ENCODE measurements around the gene BTBD2. TPM values are rescaled to one million over a fixed set of nuclear protein-coding genes. Genes with fewer than 3 reads are reported as not detected.

BTBD2 gene
- total RNA-seq, 1 donor from 2014 or later = 48.8 TPM

GRCh38 chr19:2043251-2043641, 27.7 kb upstream of the BTBD2 start:
- Histone ChIP-seq H3K9me3 (ENCODE audit: low read depth) (no peaks in the 10 kb centered on the region), H3K36me3 (no peaks in the 10 kb centered on the region), H3F3A (ENCODE audit: low read depth) (peaks cover 25% of the 10 kb centered on the region), H3K4me3 (no peak overlapping the region), H3K9ac (no peak overlapping the region), H3K4me2 (no peak overlapping the region), H3K4me1 (peaks cover 22% of the 10 kb centered on the region), H3K27ac (no peak overlapping the region), H4K20me1 (ENCODE audit: low read depth) (peaks cover 47% of the 10 kb centered on the region), H2AFZ (replicated peaks) (no peak overlapping the region), H3K27me3 (no peaks in the 10 kb centered on the region), H3K79me2 (ENCODE audit: low read depth) (peaks cover 32% of the 10 kb centered on the region)
- H3K27ac Mint-ChIP-seq = peak overlapping the region; percentile 69
- H3K4me3 Mint-ChIP-seq = no peak overlapping the region
- H3K27me3 Mint-ChIP-seq (ENCODE audit: insufficient read depth, low read depth) = peaks cover 3% of the 10 kb centered on the region
- DNase-seq (ENCODE audit: low spot score) = peak; percentile 5
- peaks cover 4% of the 10 kb centered on the region for H3K36me3 Mint-ChIP-seq
- peaks cover 12% of the 10 kb centered on the region for H3K4me1 Mint-ChIP-seq
- no peaks in the 10 kb centered on the region for H3K9me3 Mint-ChIP-seq
- TF ChIP-seq EZH2phosphoT487 (IDR thresholded peaks at IDR 0.05) = no peak
- no peak for TF ChIP-seq EZH2 (IDR thresholded peaks at IDR 0.05)
- TF ChIP-seq, protein P1, sequence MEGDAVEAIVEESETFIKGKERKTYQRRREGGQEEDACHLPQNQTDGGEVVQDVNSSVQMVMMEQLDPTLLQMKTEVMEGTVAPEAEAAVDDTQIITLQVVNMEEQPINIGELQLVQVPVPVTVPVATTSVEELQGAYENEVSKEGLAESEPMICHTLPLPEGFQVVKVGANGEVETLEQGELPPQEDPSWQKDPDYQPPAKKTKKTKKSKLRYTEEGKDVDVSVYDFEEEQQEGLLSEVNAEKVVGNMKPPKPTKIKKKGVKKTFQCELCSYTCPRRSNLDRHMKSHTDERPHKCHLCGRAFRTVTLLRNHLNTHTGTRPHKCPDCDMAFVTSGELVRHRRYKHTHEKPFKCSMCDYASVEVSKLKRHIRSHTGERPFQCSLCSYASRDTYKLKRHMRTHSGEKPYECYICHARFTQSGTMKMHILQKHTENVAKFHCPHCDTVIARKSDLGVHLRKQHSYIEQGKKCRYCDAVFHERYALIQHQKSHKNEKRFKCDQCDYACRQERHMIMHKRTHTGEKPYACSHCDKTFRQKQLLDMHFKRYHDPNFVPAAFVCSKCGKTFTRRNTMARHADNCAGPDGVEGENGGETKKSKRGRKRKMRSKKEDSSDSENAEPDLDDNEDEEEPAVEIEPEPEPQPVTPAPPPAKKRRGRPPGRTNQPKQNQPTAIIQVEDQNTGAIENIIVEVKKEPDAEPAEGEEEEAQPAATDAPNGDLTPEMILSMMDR (IDR thresholded peaks at IDR 0.05) = no peak

DNA sequence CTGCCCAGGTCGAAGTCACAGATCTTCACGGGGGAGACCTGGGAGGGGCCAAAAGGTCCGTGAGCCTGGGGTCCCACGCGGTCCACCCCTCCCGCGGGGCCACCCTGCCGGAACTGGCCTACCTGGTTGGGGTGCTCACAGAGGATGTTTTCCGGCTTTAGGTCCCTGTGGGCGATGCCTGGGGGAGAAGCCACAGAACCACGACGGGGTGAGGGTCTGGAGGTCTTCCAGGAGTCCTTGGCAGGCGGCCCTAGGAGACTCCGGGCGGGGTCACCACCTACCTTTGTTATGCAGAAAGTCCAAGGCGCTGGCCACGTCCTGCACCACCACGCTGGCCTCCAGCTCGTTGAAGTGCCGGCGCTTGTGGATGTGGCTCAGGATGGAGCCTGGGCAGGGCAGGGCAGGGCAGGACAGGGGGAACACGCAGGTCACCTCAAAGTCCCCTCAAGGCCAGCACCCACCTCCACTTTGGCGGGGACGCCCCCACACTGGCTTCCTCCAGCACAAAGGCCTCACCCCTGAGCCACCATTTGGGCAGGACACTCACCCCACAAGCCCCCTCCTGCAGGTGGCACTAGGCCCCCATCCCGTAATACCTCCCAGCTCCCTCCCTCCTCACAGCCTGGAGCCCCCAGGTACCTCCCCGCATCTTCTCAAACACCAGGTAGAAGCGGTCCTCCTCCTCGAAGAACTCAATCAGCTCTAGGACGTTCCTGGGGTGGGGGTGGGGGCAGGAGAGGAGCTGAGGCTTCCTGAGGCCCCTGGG, 27.2 kb upstream of the BTBD2 start:
- Histone ChIP-seq H3K27ac (peak overlapping the region; percentile 64), H4K20me1 (ENCODE audit: low read depth) (peaks cover 43% of the 10 kb centered on the region), H3K27me3 (no peaks in the 10 kb centered on the region), H3K4me2 (peak overlapping the region; percentile 73), H3K4me3 (peak overlapping the region; percentile 28), H3K79me2 (ENCODE audit: low read depth) (peaks cover 26% of the 10 kb centered on the region), H2AFZ (replicated peaks) (no peak overlapping the region), H3F3A (ENCODE audit: low read depth) (peaks cover 31% of the 10 kb centered on the region), H3K9me3 (ENCODE audit: low read depth) (no peaks in the 10 kb centered on the region), H3K9ac (no peak overlapping the region), H3K36me3 (no peaks in the 10 kb centered on the region), H3K4me1 (peaks cover 22% of the 10 kb centered on the region)
- H3K36me3 Mint-ChIP-seq = peaks cover 6% of the 10 kb centered on the region
- no peak overlapping the region for H3K27ac Mint-ChIP-seq
- TF ChIP-seq EZH2 (IDR thresholded peaks at IDR 0.05) (no peak), EZH2phosphoT487 (IDR thresholded peaks at IDR 0.05) (no peak)
- TF ChIP-seq, protein P1 (IDR thresholded peaks at IDR 0.05) = no peak
- H3K27me3 Mint-ChIP-seq (ENCODE audit: insufficient read depth, low read depth) = peaks cover 3% of the 10 kb centered on the region
- DNase-seq (ENCODE audit: low spot score) = peak; percentile 49
- peaks cover 10% of the 10 kb centered on the region for H3K4me1 Mint-ChIP-seq
- H3K9me3 Mint-ChIP-seq = no peaks in the 10 kb centered on the region
- no peak overlapping the region for H3K4me3 Mint-ChIP-seq

- Histone ChIP-seq H3K4me2 (peak overlapping the region; percentile 81), H3K4me3 (peak overlapping the region; percentile 38), H3K9me3 (ENCODE audit: low read depth) (no peaks in the 10 kb centered on the region), H2AFZ (replicated peaks) (no peak overlapping the region), H3K79me2 (ENCODE audit: low read depth) (peaks cover 19% of the 10 kb centered on the region), H3K27me3 (no peaks in the 10 kb centered on the region), H3K4me1 (peaks cover 22% of the 10 kb centered on the region), H3K36me3 (no peaks in the 10 kb centered on the region), H3F3A (ENCODE audit: low read depth) (peaks cover 36% of the 10 kb centered on the region), H3K27ac (peak overlapping the region; percentile 84), H3K9ac (peak overlapping the region; percentile 45), H4K20me1 (ENCODE audit: low read depth) (peaks cover 35% of the 10 kb centered on the region)
- TF ChIP-seq EZH2 (IDR thresholded peaks at IDR 0.05) (no peak), EZH2phosphoT487 (IDR thresholded peaks at IDR 0.05) (no peak)
- TF ChIP-seq, protein P1 (IDR thresholded peaks at IDR 0.05) = no peak
- DNase-seq (ENCODE audit: low spot score) = peak; percentile 98
- H3K36me3 Mint-ChIP-seq = peaks cover 8% of the 10 kb centered on the region
- no peak overlapping the region for H3K4me3 Mint-ChIP-seq
- peaks cover 3% of the 10 kb centered on the region for H3K27me3 Mint-ChIP-seq (ENCODE audit: insufficient read depth, low read depth)
- no peaks in the 10 kb centered on the region for H3K9me3 Mint-ChIP-seq
- no peak overlapping the region for H3K27ac Mint-ChIP-seq
- peaks cover 12% of the 10 kb centered on the region for H3K4me1 Mint-ChIP-seq
These were observed 26.4 kb upstream of the BTBD2 start for GRCh38 chr19:2041683-2042484.
